Measurements from ENCODE around the gene CLTCL1.
"Not testable (repeated sequence)": the region's sequence is repeated elsewhere in the genome, so short reads cannot be mapped to it uniquely, and the experiment has no call there.

CLTCL1 gene

DNA sequence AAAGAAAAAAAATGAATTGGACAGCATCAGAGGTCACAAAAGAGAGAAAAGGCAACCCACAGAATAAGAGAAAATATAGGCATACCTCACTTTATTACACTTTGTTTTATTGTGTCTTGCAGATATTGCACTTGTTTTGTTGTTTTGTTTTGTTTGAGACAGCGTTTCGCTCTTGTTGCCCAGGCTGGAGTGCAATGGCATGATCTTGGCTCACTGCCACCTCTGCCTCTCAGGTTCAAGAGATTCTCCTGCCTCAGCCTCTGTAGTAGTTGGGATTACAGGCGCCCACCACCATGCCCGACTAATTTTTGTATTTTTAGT lies 32.6 kb downstream of the CLTCL1 start:
- not testable (repeated sequence) for DNase-seq (ENCODE audit: extremely low spot score, insufficient read length, low read depth); FAIRE-seq

DNA sequence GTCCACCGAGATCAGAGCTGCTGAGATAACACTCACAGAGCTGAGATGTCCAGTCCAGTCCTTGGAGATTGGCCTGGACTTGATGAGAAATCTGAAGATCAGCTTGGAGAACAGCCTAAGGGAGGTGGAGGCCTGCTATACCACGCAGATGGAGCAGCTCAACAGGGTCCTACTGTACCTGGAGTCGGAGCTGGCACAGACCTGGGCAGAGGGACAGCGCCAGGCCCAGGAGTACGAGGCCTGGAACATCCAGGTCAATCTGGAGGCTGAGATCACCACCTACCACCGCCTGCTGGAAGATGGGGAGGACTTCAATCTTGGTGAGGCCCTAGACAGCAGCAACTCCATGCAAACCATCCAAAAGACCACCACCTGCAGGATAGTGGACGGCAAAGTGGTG lies 33.1 kb downstream of the CLTCL1 start:
- DNase-seq (ENCODE audit: extremely low spot score, insufficient read length, low read depth) (no peak), FAIRE-seq (no peak)

DNA sequence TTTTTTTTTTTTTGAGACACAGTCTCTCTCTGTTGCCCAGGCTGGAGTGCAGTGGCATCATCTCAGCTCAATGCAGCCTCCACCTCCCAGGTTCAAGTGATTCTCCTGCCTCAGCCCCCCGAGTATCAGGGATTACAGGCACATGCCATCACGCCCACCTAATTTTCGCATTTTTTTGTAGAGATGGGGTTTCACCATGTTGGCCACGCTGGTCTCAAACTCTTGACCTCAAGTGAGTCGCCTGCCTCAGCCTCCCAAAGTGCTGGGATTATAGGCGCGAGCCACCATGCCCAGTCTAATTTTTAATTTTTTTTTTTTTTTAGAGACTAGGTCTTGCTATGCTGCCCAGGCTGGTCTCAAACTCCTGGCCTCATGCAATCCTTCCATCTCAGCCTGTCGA lies 35.2 kb downstream of the CLTCL1 start:
- not testable (repeated sequence) for DNase-seq (ENCODE audit: extremely low spot score, insufficient read length, low read depth); FAIRE-seq

DNA sequence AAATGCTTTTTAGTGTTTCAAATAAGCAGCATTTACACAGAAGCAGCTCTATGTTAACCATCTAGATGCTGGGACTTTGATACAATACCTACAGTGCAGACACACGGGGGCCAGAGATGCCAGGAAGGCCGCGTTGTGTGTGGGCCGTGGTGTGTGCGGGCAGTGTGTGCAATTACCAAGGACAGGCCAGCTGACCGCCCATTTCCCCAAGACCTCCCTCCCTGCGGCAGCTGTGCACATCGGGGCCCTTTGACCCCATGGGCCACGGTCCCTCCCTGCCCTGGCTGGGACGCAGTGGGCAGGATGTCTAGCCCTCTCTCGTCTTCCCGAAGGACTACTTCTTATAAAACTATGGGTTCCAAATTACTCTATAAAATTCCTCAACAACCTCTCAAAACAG lies 38.4 kb downstream of the CLTCL1 start:
- DNase-seq (ENCODE audit: extremely low spot score, insufficient read length, low read depth): no peak
- FAIRE-seq: no peak

DNA sequence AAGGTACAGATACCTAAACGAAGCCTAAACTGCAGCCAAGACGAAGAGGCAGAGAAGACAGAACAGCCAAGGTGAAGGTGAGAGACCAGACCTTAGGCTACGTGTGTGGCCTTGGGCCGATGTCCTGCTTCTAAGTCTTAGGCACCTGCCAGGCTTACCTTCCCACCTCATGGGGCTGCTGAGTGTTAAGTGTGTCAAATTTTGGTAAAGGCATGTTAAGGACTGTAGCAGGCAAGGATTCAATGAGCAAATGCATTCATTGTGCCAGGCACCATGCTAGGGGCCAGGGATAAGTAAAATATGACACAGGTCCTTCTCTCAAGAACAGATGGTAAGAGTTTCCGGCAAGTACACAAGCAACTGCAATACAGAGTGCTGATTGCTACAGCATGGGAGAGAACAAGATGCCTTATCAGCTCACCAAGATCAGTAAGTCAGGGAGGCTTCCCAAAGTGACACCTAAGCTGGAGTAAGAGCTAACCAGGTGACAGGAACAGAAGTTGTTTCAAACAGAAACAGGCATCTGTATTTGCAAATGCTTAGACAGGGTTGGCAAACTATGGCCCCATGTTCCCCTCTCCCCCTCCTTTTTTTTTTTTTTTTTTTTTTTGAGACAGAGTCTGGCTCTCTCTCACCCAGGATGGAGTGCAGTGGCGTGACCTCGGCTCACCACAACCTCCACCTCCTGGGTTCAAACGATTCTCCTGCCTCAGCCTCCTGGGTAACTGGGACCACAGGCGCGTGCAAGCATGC lies 46.7 kb downstream of the CLTCL1 start:
- FAIRE-seq: no peak
- DNase-seq (ENCODE audit: extremely low spot score, insufficient read length, low read depth): no peak

DNA sequence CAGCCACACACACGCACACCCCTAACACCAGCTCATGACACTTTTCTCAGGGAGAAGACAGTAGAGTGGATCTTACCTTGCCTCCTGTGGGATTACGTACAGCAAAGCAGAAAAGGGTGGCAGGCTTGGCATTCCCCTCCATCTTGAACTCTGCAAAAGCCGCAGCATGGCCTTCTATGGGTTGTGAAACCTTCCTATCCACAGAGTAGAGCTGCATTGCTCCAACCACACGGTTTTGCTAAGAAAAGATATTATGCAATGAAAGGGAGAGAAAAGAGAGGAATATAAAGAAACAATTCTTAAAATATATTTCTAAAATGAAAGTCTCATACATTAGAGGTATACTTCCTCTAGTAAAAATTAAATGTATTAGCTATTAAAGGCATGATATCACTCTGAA lies 48.8 kb downstream of the CLTCL1 start:
- FAIRE-seq: no peak
- no peak for DNase-seq (ENCODE audit: extremely low spot score, insufficient read length, low read depth)

DNA sequence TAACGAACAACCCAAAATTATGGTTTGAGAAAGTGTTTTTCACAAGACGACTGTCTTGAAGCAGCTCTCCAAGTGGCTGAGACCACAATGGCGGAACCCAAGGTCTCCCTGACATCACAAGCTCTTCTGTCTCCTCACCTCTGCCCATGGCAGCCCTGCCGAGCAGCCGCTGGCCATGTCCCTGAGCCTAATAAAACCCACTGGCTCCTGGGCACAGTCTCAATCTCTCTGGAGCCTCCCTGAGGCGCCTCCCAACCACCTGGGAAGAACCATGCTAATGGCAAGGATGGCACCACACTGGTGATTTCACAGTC lies 50.0 kb downstream of the CLTCL1 start:
- FAIRE-seq (no peak), DNase-seq (ENCODE audit: extremely low spot score, insufficient read length, low read depth) (no peak)

DNA sequence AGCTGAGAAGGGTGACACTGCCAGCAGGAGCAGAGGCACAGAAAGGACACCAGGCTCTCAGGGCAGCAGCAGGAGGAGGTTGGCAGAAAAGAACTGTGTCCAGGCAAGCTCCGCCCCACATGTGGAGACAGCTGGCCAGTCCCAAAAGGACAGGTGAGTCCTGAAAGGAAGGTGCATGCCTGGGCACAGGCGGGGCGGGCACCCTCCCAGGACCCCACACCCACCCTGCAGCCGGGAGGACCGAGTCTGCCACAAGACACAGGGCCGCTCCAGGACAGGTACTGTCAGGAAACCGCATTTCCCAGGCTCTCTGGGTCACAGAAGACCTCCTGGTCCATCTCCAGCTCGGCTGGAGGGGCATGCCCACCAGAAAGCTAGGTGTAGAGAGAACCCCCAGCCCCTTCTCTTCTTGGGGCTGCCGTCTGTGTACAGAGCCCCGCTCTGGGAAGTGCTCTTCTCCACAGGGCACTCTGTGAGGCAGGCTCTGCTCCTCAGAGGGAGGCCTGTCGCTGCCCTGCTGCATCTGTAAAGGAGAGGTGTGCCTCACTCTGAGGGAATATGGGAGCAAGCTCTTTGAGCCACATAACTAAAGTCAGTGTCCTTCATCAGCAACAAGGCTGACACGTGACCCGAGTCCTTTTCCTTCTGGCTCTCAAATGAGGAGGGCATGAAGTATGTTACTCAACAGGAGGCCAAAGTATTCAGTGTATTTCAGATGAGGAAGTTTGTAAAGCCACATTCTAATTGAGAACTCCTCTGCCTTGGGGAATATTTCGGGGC lies 50.5 kb downstream of the CLTCL1 start:
- FAIRE-seq (no peak), DNase-seq (ENCODE audit: extremely low spot score, insufficient read length, low read depth) (no peak)

DNA sequence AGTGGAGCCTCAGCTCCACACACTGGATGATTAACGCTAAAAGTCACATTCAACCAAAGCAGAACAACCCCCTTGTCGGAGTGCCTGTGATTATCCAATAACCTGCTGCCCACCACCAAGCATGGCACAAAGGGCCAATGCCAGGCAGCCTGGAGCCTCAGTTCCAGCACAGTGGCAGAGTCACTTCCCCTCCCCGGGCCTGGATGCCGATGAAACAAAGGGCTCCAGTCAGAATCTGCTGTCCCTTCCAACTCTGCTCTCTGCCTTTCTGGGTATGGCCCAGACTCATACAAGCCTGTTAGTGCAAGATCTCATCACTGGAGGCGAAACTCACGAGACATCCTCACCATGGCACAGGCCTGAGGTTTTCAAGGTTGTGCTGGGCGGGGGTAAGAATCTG lies 52.1 kb downstream of the CLTCL1 start:
- DNase-seq (ENCODE audit: extremely low spot score, insufficient read length, low read depth) (no peak), FAIRE-seq (no peak)

DNA sequence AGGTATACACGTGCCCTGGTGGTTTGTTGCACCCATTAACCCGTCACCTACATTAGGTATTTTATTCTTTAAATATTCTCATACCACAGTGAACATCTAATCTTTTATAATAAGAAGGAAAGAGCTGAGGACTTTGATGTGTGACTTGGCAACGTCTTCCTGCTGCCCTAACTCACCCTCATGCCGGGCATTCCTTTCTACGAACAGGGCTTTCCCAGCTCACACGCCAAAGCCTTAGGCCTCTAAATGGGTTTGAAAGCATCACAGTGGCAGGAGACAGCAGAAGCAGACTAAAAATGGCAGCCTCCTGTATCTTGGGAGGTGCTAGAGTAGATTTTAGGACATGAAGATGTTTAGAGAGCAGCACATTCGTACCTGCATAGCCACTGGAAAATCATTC lies 52.6 kb downstream of the CLTCL1 start:
- DNase-seq (ENCODE audit: extremely low spot score, insufficient read length, low read depth): no peak
- FAIRE-seq: no peak

DNA sequence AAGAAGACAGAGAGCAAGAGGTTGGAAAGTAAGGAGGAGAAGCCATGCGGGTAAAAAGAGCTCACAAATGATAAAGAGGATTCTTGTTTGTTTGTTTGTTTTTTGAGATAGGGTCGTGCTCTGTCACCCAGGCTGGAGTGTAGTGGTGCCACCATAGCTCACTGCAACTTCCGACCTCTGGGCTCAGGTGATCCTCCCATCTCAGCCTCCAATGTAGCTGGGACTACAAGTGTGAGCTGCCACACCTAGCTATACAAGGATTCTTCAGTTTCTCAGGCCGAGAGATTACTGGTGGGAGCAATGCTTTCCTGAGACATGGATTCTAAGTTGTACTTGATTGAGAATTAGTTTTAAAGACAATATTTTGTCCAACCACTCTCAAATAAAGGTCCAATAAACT lies 55.6 kb downstream of the CLTCL1 start:
- no peak for FAIRE-seq
- no peak for DNase-seq (ENCODE audit: extremely low spot score, insufficient read length, low read depth)

DNA sequence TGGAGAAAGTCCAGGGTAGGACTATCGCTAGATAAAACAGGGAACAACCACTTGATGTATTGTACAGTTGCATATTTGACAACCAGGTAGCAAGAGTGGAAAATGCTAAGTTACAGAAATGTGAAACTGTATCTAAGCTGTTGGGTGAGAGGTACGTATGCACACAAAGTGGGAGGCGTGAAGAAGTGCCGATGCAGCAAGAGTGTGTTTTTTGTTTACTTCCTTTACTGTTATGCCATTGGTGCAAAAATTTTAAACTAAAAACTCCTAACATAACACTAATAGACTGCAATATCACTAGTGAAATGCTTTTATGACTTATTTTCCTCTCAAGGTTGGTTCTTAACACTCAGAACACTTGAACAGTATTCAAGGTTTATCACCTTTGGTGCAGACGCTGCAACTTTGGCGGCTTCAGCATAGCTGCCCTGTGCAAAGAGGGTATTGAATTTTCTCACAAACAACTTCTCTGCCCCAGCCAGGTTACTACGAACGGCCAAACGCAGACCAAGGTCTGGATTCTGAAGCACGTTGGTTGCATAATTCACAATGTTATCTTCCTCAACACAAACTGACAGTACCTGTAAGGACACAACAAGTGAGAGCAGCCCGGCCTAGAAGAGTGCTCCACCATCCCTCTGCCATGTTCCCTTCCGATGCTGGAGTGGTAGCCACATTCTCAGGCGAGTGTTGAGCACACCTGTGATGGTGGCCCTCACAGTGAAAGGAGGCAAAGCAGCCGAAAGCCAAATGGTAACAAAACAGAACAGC lies 57.2 kb downstream of the CLTCL1 start:
- FAIRE-seq (no peak), DNase-seq (ENCODE audit: extremely low spot score, insufficient read length, low read depth) (no peak)

DNA sequence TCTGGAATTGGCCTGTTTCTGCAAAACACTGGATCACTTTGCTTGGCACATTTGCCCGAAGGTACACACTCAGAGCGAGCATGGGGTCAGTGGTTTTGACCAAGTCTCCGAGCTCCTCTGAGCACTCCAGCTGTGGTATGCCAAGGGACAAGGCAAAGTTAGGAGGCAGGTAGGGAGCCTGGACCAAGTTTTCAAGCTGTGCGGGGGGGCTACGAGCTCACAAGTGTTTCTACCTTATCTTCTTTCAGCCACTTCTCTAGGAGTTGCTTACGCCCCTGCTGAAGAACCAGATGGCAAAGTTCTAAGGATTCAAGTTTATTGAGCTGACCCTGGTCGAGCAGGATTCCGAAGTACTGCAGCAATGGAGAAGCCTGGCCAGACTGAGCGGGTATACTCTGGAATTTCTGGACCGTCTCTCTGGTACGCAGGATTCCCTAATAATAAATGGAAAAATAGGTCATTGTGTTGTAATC lies 58.3 kb downstream of the CLTCL1 start:
- no peak for FAIRE-seq
- no peak for DNase-seq (ENCODE audit: extremely low spot score, insufficient read length, low read depth)

DNA sequence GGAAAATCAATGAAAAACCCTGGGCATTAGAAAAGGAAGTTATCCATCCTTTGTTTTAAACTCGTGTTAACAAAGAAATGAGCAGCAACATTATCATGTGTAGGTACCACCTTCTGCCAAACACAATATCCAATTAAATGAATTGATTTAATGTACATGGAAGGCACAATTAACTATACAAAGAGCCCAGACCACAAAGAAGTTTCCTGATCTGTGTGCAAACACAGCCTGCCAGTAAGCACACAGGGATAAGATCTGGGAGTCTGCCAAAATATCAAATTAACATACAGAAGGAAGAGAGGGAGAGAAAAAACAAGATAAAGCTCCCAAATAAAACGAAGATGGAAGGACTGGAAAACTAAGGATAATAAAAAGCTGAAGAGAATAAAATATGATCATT lies 58.9 kb downstream of the CLTCL1 start:
- FAIRE-seq (no peak), DNase-seq (ENCODE audit: extremely low spot score, insufficient read length, low read depth) (no peak)

DNA sequence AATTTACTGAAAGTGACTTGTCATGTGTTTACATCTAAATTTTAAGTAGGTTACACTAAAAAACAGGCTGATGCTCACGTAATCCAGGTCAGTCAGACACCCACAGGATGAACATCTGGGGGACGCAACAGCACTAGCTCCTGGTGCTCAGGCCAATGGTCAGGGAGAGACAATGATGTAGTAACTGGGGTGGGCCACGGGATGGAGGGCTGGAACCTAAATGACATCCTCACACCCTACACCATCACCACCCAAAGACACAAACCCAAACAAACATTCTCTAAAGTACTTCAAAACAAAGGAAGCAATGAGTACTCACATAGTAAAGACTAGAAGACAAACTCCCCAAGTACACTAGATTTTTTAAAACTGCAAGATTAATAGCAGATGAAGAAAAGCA lies 59.5 kb downstream of the CLTCL1 start:
- DNase-seq (ENCODE audit: extremely low spot score, insufficient read length, low read depth): no peak
- no peak for FAIRE-seq

DNA sequence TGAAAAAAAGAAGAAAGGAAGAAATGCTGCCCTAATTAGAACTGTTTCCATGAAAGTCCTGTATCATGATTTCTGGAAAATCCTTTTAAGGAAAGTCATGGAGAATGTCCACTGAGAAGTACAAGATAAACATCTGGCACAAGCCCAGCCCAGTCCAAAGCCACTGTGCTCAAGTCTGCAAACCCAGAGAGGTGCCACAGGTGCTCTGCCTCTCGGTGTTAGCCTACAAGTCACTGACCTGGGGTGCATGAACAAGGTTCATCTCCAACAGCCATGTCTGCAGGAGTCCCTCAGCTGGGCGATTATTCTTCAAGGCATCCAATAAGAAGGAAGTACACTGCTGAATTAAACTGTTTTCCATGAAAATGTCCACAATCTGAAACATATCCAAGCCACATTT lies 61.9 kb downstream of the CLTCL1 start:
- no peak for FAIRE-seq

DNA sequence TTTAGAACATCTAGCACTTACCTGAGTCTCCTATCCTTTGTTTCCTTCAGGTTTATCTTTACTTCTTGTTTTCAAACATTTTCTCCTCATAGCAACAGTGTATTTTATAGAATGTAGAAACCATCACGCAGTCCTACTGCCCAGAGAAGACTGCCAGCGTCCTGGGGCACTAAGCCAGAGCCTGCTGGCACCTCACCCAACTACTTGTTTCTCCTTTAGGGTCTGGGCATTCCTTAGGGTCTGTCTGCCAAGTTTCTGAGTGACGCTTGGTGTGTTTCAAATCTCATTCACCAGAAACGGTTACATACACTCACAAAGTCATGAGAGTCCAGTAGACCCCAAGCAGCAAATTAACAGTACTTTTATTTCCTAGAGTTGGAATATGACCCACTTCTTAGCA lies 63.3 kb downstream of the CLTCL1 start:
- DNase-seq (ENCODE audit: extremely low spot score, insufficient read length, low read depth) (no peak), FAIRE-seq (no peak)

More for the DNA sequence above, 61.9 kb downstream of the CLTCL1 start:
- no peak for DNase-seq (ENCODE audit: extremely low spot score, insufficient read length, low read depth)

DNA sequence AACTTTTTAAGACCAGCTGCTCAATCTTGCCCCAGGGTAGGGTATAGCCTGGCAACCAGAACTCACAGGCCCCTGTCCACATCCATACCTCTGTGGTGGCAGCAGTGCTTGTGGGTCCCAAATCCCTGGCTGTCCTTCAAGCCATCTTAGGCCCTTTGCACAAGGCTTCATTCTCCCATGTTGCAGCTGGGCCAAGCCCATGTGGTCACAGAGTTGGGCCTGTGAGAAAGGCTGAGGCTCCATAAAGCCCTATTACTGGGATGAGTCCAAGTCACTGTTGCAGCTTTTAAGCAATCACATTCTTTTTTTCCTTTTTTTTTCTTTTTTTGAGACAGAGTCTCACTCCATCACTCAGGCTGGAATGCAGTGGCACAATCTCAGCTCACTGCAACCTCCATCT lies 65.1 kb downstream of the CLTCL1 start:
- DNase-seq (ENCODE audit: extremely low spot score, insufficient read length, low read depth): no peak
- no peak for FAIRE-seq

DNA sequence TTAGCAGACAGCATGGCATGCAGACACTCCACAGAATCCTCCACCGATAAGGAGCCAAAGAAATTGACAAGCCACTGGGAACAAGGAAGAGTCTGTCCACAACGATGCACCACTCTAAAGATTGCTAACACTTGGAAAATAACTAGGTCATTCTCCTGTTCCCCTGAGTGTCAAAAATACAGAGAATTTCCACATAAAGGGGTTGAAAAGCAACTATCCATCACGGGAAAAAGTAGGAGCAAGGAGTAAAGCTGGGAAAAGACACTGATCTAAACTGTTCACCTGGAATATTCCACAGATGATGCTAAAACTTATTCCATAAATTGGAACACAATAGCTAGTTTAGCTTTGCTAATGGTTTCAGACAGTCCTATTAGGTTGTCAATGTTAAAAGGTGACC lies 66.0 kb downstream of the CLTCL1 start:
- DNase-seq (ENCODE audit: extremely low spot score, insufficient read length, low read depth) (no peak), FAIRE-seq (no peak)

DNA sequence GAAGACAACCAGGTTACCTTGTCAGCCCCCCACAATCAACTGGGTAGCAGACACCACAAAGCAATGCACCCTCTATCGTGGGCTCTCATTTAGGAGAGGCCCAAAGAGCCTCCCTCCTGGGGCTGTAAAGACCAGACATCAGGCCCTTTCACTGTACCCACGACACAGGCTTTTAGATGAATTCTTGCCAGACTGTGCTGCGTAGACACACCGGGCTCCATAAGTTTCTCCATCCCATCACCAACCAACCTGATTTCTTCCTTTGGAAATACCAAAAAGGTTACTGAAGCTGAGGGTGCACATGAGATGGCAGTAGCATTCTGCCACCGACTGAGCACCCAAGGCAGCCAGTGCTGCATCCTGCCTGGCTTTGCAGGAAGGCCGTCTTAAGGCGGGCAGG lies 66.5 kb downstream of the CLTCL1 start:
- no peak for FAIRE-seq
- DNase-seq (ENCODE audit: extremely low spot score, insufficient read length, low read depth): no peak

DNA sequence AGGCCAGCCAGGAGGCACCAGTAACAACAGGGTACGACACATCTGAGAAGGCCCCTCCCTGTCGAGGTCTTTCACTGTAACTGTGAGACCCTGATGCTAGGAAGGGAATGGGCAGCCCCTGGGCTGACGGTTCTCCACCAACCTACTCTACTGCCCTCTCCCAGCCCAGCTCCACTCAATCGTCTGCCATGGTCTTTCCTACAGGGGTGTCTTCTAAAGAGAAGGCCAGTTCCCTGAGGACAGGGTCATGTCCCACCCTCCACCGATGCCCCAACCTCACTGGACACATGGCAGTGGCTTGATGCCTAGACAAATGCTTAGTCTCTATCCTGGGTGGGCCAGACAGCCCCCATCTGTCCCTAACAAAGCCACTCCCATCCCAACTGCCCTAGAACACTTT lies 67.0 kb downstream of the CLTCL1 start:
- DNase-seq (ENCODE audit: extremely low spot score, insufficient read length, low read depth) (no peak), FAIRE-seq (no peak)
